GM20000 (cell line): Measurements from ENCODE around the gene LRRC8A.
"Not testable (repeated sequence)": the region's sequence is repeated elsewhere in the genome, so short reads cannot be mapped to it uniquely, and the experiment has no call there.

Source experiments
- DNase-seq: peaks from one replicate; pipeline ENCODE4 v3.0.0; 2012; ENCODE audit warnings: low spot score
- CTCF ChIP-seq: IDR thresholded peaks from 2 replicates; pipeline ENCODE4 v1.5.1; 2012; ENCODE audit warnings: mild to moderate bottlenecking, control low read depth; ENCODE audit errors: extremely low read depth, missing control alignments

The LRRC8A gene

GRCh38 chr9:128940946-128941755 is 59.2 kb downstream of the LRRC8A start:
- no peak for DNase-seq
- no peak for TF ChIP-seq CTCF

GRCh38 chr9:128943832-128944620 is 62.1 kb downstream of the LRRC8A start:
- TF ChIP-seq CTCF, result no peak
- DNase-seq, result no peak

- not testable (repeated sequence) for DNase-seq
Observed at GRCh38 chr9:128944966-128945365, 63.0 kb downstream of the LRRC8A start.

GRCh38 chr9:128945798-128946501 is 64.0 kb downstream of the LRRC8A start:
- no peak for TF ChIP-seq CTCF
- DNase-seq, result no peak

GRCh38 chr9:128946571-128947276 is 64.8 kb downstream of the LRRC8A start:
- DNase-seq, result no peak
- no peak for TF ChIP-seq CTCF

- no peak for TF ChIP-seq CTCF
- no peak for DNase-seq
Observed at GRCh38 chr9:128947277-128947526, 65.3 kb downstream of the LRRC8A start.

- DNase-seq, result peak; percentile 99
- no peak for TF ChIP-seq CTCF
Observed at GRCh38 chr9:128947527-128948301, 65.8 kb downstream of the LRRC8A start, which contains the start of the genes DOLK and NUP188. Gene DOLK (minus strand): TSS chr9:128947603. CDS start chr9:128947303, 300 bp downstream. Gene NUP188 (plus strand): TSS chr9:128947699. CDS start chr9:128947720, 21 bp downstream.

GRCh38 chr9:128961403-128961802 is 79.5 kb downstream of the LRRC8A start:
- DNase-seq, result not testable (repeated sequence)
